Erythroblast (primary cell): Measurements from ENCODE around the gene C1QTNF1.

Source experiments
- DNase-seq, 2 experiments: peaks; one replicate each; lab custom pipeline; 2025; lab: John Stamatoyannopoulos, UW
- GATA1 ChIP-seq: IDR thresholded peaks from 2 replicates; pipeline ENCODE4 v1.6.1; 2011; ENCODE audit warnings: low read depth, mild to moderate bottlenecking, control low read depth, low read length, moderate library complexity
- POLR2A ChIP-seq: IDR thresholded peaks from 2 replicates; pipeline ENCODE4 v1.6.1; 2011; ENCODE audit warnings: mild to moderate bottlenecking, low read length

C1QTNF1 gene

DNA sequence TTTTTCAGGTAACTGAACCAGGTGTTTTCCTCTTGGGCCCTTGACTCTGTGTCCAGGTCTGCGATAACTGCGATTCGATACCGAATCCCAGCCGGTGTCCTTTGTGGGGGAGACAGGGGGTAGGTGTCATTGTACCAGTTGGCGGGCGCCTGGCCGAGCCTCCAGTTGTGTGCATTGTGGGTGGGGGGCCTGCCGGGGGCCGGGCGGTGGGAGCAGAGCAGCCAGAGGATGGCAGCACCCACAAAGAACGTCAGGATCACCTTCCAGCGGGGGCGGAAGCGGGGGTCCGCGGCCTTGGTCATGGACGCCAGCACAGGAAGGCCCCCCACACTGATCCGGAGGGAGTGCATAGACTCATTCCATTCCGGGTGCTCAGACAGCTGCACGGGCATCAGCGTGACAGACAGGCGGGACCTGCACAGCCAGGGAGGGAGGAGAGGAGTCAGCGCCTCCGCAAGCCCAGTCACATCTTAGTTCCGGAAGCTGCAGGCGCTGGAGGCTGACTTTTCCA lies 26.7 kb upstream of the C1QTNF1 start:
- DNase-seq, result no peak
- TF ChIP-seq GATA1 (no peak), POLR2A (no peak)

GRCh38 chr17:78997881-78998280 lies 26.1 kb upstream of the C1QTNF1 start:
- TF ChIP-seq GATA1, result no peak
- no peak for TF ChIP-seq POLR2A
- no peak for DNase-seq

GRCh38 chr17:78998311-78999055 lies 25.5 kb upstream of the C1QTNF1 start:
- no peak for DNase-seq
- no peak for TF ChIP-seq GATA1
- TF ChIP-seq POLR2A, result no peak

DNA sequence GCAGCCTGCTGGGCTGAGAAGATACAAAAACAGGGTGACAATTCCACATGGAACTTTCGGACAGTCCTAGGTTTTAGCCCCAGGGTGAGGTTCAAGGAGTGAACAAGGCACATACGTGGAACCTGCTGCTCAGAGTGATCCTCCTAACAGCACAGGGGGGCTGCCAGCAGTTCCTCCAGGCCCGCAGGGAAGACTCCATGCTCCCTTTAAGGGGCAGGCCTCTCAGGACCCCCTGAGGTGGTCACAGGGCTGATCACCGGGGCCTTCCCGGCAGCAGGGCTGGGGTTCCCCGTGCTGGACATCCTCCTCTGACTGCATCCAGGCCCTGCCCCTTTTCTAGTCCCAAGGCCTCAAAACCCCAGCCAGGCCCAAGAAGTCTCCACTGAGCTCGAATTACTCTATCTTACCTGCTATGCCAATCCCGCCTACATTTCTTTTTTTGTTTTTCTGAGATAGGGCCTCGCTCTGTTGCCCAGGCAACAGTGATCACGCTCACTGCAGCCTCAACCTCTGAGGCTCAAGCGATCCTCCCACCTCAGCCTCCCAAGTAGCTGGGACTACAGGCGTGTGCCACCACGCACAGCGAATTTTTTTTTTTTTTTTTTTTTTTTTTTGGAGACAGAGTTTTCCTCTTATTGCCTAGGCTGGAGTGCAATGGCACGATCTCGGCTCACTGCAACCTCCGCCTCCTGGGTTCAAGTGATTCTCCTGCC lies 24.8 kb upstream of the C1QTNF1 start:
- DNase-seq, result no peak
- no peak for TF ChIP-seq POLR2A
- no peak for TF ChIP-seq GATA1

- DNase-seq, result no peak
- TF ChIP-seq POLR2A, result no peak
- TF ChIP-seq GATA1, result no peak
These were observed 24.0 kb upstream of the C1QTNF1 start for GRCh38 chr17:78999947-79000395.

- no peak for DNase-seq
- TF ChIP-seq GATA1 (no peak), POLR2A (no peak)
These were observed 23.4 kb upstream of the C1QTNF1 start for GRCh38 chr17:79000396-79001189.

- no peak for DNase-seq
- TF ChIP-seq POLR2A, result no peak
- TF ChIP-seq GATA1, result no peak
These were observed 22.6 kb upstream of the C1QTNF1 start for GRCh38 chr17:79001190-79002020.

- TF ChIP-seq POLR2A, result no peak
- TF ChIP-seq GATA1, result no peak
- no peak for DNase-seq
These were observed 21.7 kb upstream of the C1QTNF1 start for GRCh38 chr17:79002291-79002690.

- no peak for DNase-seq
- TF ChIP-seq GATA1 (no peak), POLR2A (no peak)
These were observed 21.0 kb upstream of the C1QTNF1 start for GRCh38 chr17:79002796-79003593.

DNA sequence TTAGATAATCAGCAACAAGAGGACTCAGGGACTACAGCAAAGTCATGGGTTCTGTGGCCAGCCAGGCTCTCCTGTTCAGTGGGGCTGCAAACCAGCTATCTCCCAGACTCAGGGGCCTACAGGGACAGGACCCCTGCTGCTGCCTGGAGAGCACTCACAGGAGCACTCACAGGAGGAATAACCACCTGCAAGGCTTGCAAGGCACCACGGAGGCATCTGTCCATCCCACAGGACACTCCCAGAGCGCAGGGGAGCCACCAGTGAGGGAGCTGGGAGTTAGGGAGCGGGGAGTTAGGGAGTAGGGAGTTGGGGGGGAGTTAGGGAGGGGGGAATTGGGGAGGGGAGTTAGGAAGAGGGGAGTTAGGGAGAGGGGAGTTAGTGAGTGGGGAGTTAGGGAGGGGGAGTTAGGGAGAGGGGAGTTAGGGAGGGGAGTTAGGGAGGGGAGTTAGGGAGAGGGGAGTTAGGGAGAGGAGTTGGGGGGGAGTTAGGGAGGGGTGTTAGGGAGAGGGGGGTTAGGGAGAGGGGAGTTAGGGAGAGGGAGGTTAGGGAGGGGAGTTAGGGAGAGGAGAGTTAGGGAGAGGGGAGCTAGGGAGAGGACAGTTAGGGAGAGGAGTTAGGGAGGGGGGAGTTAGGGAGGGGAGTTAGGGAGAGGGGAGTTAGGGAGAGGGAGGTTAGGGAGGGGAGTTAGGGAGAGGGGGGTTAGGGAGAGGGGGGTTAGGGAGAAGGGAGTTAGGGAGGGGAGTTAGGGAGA lies 20.1 kb upstream of the C1QTNF1 start:
- no peak for TF ChIP-seq POLR2A
- TF ChIP-seq GATA1, result no peak

GRCh38 chr17:79005063-79005861 lies 18.7 kb upstream of the C1QTNF1 start:
- TF ChIP-seq GATA1 (no peak), POLR2A (no peak)
- DNase-seq, result no peak

More for the DNA sequence above, 20.1 kb upstream of the C1QTNF1 start:
- DNase-seq, result no peak
